Measurements from ENCODE around the gene ARMC3.

DNA sequence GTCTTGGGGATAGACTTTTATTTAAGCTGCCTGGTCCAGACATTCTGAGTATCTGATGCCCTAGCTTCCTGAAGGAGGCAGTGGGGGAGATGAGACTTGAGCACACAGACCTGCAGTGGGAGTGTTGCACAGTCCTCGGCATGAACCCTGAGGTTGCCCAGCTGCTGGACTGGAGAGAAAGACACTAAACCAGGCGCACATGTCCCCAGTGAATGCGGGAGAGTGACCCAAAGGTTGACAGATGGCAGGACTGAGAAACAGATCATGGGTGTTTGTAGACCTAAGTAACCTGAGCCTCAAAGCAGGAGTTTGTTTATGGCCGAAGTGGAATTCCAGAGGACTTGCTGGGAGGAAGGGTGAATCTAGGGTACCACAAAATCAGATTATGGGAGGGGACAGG, 151.8 kb downstream of the ARMC3 start:
- TF ChIP-seq, protein P1, sequence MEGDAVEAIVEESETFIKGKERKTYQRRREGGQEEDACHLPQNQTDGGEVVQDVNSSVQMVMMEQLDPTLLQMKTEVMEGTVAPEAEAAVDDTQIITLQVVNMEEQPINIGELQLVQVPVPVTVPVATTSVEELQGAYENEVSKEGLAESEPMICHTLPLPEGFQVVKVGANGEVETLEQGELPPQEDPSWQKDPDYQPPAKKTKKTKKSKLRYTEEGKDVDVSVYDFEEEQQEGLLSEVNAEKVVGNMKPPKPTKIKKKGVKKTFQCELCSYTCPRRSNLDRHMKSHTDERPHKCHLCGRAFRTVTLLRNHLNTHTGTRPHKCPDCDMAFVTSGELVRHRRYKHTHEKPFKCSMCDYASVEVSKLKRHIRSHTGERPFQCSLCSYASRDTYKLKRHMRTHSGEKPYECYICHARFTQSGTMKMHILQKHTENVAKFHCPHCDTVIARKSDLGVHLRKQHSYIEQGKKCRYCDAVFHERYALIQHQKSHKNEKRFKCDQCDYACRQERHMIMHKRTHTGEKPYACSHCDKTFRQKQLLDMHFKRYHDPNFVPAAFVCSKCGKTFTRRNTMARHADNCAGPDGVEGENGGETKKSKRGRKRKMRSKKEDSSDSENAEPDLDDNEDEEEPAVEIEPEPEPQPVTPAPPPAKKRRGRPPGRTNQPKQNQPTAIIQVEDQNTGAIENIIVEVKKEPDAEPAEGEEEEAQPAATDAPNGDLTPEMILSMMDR (IDR thresholded peaks at IDR 0.05): no peak
- no peak for TF ChIP-seq POLR2A (IDR thresholded peaks at IDR 0.05)

All from esophagus squamous epithelium (tissue), 4 donors.